C4-2B (cell line): ENCODE data around the gene RPP38.

Experiments used
- CTCF ChIP-seq: fragments of 450-650 bp; conservative IDR thresholded peaks from 2 replicates; pipeline ENCODE4 v1.5.1; 2017; ENCODE audit warnings: mild to moderate bottlenecking
- ZFX ChIP-seq: fragments of 450-650 bp; IDR thresholded peaks from 2 replicates; pipeline ENCODE4 v1.6.1; 2017

GRCh38 chr10:15120523-15120922, 23.4 kb downstream of the RPP38 start:
- TF ChIP-seq CTCF (no peak), ZFX (no peak)
